ENCODE results near the gene DIP2C.
"Not testable (repeated sequence)": the region's sequence is repeated elsewhere in the genome, so short reads cannot be mapped to it uniquely, and the experiment has no call there.

Gene DIP2C

DNA sequence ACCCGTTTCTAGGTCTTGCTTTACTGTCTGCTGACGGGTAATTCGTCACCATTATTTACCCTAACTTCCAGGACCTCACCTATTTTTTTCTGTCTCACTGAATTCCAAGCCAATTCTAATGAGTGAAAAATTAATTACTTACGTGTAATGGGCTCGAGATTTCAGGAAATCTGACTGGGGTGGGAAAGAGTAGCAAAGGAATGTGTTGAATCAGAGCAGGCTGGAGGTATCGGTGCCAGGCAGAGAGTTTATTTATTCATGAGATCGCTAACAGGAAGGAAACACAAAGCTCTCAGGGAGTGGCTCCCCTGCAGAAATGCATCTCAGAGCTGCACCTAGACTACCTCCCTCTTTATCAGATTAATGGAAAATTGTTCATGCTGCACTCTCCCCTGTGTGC is 4.0 kb upstream of the DIP2C start:
- DNase-seq (ENCODE audit: low read depth), result no peak

DNA sequence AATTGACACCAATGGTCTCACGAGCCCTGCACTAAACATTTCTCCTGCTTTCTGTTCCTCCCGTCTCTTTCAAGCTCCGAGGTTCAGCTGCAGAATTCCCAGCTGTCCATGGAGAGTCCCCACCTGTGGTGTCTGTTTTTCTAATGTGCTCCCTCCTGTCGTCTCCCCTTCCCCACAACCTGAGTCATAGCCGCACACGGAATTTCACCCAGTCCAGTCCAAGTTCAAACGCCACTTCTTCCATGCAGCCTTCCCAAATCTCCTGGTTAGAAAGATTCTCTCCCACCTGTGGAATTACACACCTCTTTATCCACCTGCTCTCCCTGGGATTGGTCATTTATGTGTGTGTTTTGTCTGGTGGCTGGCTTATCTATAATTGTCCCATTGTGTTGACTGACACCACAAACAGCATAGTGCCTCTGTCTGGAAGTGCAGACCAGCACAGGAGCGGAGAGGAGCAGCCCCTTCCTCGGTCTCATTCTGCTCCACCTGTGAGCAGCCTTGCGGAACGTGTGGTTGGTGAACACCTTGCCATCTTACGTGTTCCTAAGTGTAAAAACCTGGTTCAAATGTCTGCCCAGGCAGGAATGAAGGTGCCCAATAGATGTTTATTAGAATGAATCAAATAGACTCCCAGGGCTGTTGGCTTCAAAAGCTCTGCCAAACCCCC is 3.3 kb upstream of the DIP2C start:
- DNase-seq (ENCODE audit: low read depth), result no peak

DNA sequence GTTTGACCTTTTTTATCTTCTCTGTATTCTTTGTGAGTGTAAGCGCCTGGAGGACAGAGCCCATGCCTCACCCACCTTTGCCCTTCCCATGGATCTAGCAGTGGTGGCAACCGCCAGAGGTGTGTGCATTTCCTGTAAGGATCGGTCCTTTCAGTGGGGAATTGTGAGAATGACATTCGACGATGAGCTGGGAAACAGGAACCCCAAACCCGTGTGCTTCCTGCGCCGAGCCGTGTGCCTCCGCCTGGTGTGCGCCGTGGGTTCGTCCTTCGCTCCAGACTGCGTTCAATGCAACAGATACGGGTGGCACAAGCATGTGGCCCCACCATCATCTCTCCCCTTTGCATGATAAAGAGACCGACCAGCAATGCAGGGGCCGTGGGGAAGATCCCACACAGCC is 1.7 kb upstream of the DIP2C start:
- no peak for DNase-seq (ENCODE audit: low read depth)

DNA sequence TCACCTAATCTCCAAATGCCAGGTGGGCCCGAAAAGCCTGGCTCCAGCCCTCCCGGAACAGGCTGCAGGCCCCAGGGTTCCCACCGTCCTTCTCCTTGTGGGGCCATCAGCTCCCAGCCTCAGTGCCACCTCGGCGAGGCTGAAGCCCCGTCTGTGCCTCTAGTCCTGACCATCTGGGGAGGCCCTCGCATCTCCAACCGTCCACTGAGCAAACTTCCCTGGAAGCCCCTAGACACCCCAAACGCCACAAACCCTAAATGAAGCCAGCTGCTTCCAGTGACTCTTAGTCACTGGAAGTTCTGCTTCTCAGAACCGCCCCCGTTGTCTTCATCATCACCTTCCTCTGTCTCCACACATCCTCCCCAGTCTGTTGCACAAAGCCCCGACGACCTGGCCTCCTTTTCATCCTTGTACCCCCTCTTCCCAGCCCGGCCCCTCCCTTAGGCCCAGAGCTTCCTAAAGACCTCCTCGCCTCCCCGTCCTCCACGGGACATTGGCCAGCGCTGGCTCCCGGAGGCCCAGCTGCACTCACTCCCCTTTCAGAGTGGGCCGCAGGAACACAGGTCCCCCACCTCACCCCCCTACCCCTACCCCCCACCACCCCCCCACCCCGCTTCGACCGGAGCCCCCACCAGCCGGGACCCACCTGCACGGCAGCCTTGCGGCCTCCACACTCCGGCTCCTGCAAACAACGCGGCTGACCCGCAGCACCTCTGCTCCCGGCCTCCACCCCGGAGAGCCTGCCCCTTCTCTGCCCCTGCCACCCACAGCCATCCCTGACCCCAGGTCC is 1.1 kb upstream of the DIP2C start:
- no peak for DNase-seq (ENCODE audit: low read depth)

- DNase-seq (ENCODE audit: low read depth), result no peak
Measured at GRCh38 chr10:689121-689451, 382 bp downstream of the DIP2C start.

DNA sequence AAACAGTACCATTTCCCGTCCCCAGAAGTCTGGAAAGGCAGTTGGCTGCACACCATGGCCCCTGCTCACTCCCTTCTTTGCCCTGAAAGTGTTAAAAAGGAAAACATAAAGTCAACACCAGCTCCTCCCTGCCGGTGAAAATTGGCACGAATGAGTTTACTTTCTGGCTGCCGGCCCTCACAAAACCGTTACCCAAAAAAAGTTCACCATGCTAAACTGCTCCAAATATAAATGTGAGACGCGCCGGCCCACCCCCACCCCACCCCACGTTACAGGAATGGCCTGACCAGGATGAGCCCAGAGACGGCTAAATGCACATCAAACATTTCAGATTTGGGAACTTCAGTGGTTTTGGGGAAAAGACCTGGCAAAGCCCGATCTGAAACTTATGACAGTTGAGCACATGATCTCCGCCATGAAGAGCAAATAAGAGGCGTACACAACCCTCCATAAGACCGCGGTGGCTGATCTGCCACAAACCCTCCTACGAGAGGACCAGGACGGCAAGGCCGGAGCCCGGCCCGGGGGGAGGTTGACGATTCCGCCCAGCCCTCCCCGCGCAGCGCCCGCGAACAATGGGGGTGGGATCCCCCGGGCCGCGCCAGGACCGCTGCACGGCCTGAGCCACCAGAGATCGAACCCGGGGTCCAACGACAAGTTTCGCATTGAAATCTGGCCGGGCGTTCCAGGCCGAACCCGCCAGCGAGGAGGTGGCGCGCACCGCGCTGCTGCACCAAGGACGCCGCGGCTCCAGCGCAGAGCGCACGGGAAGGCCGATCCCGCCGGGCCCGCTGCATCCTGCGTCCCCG is 952 bp downstream of the DIP2C start:
- DNase-seq (ENCODE audit: low read depth), result no peak

DNA sequence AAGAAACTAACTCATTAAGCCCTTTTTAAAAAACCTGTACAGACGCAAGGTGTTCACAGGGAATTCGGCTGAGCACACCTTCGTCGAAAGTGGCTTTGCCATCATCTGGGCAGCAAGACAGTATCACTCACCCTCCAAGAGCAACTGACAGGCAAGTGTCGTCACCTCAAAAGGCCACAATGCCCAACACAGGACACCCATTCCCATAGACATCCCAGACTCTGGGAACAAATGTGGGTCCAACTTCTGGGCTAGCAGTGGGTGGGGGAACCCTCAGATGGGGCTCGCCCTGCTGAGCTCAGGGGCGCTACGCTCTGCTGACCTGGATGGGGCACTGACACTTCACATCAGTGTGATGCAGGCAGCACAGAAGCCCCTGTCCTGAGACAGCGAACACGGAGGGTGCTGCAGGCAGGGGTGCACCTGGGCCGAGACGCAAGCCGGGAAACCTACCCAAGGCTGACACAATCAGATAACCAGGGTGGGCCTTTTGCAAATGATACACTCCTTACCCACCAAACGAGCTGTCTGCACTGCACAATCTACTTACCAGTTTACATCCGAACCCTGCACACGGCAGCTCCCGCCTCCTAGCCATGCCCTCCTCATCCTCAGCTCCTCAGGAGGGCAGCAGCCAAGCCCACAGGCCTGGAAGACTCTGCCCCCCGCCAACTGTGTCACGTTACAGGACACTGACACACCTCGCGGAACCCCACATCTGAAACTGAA is 1.7 kb downstream of the DIP2C start:
- no peak for DNase-seq (ENCODE audit: low read depth)

- DNase-seq (ENCODE audit: low read depth), result no peak
Measured at GRCh38 chr10:686155-686931, 3.1 kb downstream of the DIP2C start.

DNA sequence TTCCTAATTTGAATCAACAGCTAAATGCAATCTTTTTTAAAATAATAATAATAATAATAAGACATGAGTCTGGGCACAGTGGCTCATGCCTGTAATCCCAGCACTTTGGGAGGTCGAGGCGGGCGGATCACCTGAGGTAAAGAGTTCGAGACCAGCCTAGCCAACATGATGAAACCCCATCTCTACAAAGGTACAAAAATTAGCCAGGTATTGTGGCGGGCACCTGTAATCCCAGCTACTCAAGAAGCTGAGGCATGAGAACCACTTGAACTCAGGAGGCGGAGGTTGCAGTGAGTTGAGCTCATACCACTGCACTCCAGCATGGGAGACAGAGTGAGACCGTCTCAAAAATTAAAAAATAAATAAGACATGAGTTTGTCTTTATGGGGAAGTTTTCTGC is 3.9 kb downstream of the DIP2C start:
- no peak for DNase-seq (ENCODE audit: low read depth)

- no peak for DNase-seq (ENCODE audit: low read depth)
Measured at GRCh38 chr10:683448-684071, 5.9 kb downstream of the DIP2C start.

GRCh38 chr10:682931-683447 is 6.5 kb downstream of the DIP2C start:
- no peak for DNase-seq (ENCODE audit: low read depth)

DNA sequence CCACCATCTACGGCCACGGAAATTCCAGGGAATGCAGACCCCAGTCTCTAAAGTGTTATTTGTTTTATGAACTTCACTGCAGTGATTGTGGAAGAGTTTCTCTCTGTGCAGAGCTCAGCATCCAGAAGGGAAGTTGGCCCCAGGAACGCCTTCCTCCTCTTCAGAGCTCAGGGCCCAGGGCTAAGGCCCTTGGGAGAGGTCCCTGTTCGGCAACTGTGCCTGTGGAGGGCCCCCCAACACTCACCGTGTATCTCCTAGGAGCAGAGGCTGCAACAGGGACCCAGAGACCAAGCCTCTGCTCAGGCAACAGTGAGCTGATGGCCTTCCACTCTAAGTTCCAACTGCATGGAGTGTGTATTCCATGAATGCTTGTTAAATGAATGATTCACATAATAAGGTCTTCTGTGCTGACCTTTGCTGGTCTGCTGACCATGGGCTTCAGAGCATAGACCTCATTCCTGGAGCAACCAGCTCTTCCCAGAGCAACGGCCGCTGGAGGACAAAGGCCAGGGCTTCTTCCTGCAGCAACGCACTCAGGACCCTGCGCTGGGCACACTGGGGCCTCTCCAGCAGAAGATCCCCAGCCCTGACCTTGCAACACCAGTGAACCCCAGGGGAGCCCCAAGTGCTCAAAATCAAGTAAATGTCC is 7.7 kb downstream of the DIP2C start:
- no peak for DNase-seq (ENCODE audit: low read depth)

DNA sequence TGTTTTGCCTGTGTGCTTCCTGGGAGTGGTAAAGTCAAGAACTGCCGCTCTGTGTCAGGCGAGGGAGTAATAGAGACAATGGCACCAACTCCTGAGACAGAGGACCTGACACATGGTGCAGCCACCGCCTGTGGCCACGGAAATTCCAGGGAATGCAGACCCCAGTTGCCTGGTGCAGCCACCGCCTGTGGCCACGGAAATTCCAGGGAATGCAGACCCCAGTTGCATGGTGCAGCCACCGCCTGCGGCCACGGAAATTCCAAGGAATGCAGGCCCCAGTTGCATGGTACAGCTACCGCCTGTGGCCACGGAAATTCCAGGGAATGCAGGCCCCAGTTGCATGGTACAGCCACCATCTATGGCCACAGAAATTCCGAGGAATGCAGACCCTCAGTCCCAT is 8.7 kb downstream of the DIP2C start:
- DNase-seq (ENCODE audit: low read depth), result no peak

- DNase-seq (ENCODE audit: low read depth), result no peak
Measured at GRCh38 chr10:680146-680545, 9.3 kb downstream of the DIP2C start.

DNA sequence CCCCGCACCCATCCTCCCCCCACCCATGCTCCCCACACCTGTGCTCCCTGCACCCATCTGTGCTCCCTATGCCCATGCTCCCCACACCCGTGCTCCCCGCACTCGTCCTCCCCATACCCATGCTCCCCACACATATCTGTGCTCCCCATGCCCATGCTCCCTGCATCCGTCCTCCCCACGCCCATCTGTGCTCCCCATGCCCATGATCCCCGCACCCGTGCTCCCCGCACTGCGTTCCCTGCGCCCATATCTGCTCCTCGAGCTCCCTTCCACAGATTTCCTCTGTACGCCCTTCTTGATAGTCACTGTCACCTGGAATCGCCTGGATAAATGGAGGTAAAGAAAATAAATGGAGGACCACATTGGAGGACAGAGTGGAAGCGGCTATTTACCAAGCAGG is 9.9 kb downstream of the DIP2C start:
- no peak for DNase-seq (ENCODE audit: low read depth)

DNA sequence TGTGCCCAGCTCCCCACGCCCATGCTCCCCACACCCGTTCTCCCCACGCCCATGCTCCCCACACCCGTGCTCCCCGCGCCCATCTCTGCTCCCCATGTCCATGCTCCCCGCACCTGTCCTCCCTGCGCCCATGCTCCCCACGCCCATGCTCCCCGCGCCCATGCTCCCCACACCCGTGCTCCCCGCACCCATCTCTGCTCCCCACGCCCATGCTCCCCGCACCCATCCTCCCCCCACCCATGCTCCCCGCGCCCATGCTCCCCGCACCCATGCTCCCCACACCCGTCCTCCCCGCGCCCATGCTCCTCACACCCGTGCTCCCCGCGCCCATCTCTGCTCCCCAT is 10.8 kb downstream of the DIP2C start:
- not testable (repeated sequence) for DNase-seq (ENCODE audit: low read depth)

DNA sequence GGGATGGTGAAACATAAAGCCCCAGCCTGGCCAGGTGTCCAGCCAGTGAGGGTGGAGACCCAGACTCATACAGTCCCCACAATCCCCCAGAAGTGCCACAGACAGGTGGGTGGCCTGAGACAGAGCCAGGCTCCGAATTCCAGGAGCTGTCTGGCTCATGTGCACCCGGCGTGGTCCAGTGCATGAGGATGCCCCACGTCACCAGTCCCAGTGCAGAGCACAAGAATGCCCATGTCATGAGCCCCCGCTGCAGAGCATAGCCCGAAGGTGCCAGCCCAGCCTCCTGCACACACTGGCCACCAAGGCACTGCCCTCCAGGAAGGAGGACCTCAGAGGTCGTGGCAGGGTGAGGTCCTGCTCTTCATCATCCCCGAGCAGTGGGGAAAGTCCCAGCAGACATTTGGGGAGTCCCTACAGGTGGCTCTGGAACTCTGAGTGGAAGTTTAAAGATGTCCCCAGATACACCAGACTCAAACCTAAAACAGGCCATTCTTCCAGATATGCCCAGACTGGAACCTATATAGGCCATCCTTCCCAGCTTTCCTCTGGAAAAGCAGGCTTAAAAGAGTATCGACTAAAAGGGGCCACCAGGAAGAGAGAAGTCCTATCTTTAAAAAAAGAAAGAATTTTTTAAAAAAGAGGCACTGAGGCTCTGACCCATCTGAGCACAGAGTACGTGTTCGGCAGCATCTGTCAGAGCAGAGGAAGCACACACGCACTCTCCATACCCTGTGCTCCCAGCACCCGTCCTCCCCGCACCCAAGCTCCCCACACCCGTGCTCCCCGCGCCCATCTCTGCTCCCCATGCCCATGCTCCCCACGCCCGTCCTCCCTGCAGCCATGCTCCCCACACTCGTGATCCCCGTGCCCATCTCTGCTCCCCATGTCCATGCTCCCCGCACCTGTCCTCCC is 11.5 kb downstream of the DIP2C start:
- DNase-seq (ENCODE audit: low read depth), result no peak

DNA sequence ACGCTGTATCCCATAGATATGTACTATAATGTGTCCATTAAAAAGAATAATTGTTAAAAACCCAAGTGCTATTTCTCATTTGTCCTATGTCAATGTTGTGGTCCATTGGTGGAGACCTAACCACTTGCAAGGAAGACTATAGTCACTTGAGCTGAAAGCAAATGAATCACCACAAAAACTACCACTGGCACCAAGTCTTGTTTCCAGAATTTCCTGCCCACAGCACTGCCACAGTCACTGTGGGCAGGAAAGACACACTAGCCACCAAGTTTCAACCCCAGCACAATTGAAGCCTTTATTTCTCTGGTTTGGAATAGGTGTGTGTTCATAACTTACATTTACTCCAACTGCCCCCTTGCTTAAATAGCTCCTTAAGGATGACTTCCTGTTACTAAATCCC is 12.4 kb downstream of the DIP2C start:
- no peak for DNase-seq (ENCODE audit: low read depth)

DNA sequence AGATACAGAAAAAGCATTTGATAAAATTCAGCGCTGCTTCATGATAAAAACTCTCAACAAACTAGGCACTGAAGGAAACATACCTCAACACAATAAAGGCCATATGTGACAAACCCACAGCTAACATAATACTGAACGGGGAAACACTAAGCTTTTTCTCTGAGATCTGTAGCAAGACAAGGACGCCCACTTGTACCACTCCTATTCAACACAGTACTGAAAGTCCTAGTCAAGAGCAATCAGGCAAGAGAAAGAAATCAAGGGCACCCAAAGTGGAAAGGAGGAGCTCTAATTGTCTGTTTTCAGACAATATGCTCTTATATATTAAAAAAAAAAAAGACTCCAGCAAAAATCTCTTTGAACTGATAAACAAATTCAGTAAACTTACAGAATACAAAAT is 13.3 kb downstream of the DIP2C start:
- no peak for DNase-seq (ENCODE audit: low read depth)

GRCh38 chr10:675532-675931 is 13.9 kb downstream of the DIP2C start:
- DNase-seq (ENCODE audit: low read depth), result no peak
